SJCRH30 (cell line): Measurements from ENCODE around the gene CCDC54. TPM values are rescaled to one million over a fixed set of nuclear protein-coding genes. Genes with fewer than 3 reads are reported as not detected.
"Not testable (repeated sequence)": the region's sequence is repeated elsewhere in the genome, so short reads cannot be mapped to it uniquely, and the experiment has no call there.

ENCODE experiments used
- DNase-seq, 2 experiments: peaks; one replicate each; pipeline ENCODE4 v3.0.0-alpha.2; 2015 to 2020
- H3K27ac ChIP-seq: fragments of 250-450 bp; sonication (Bioruptor Pico); 2 replicates; pipeline ENCODE4 v1.5.1; 2020; ENCODE audit warnings: mild to moderate bottlenecking, moderate library complexity
- H3K27me3 ChIP-seq: fragments of 250-450 bp; sonication (Bioruptor Pico); 2 replicates; pipeline ENCODE4 v1.5.1; 2020; ENCODE audit warnings: mild to moderate bottlenecking, moderate library complexity
- H3K36me3 ChIP-seq: fragments of 250-450 bp; sonication (Bioruptor Pico); 2 replicates; pipeline ENCODE4 v1.5.1; 2020; ENCODE audit warnings: mild to moderate bottlenecking, moderate library complexity
- H3K4me1 ChIP-seq: fragments of 250-450 bp; sonication (Bioruptor Pico); 2 replicates; pipeline ENCODE4 v1.5.1; 2020; ENCODE audit warnings: mild to moderate bottlenecking, moderate library complexity
- H3K4me3 ChIP-seq: fragments of 250-450 bp; sonication (Bioruptor Pico); 2 replicates; pipeline ENCODE4 v1.5.1; 2020; ENCODE audit warnings: mild to moderate bottlenecking, moderate library complexity
- H3K9me3 ChIP-seq: fragments of 250-450 bp; sonication (Bioruptor Pico); replicated peaks from 2 replicates; pipeline ENCODE4 v1.5.1; 2020; ENCODE audit warnings: mild to moderate bottlenecking, moderate library complexity
- total RNA-seq: library from RNA; depleted of rRNA; stranded (reverse); fragments of >200 nt; shearing (Covaris generic); gene quantifications from 2 replicates; pipeline ENCODE4 v1.2.3, GENCODE V29; 2014; rRNA removed

CCDC54 gene
- total RNA-seq, result not detected in 2 replicates

DNA sequence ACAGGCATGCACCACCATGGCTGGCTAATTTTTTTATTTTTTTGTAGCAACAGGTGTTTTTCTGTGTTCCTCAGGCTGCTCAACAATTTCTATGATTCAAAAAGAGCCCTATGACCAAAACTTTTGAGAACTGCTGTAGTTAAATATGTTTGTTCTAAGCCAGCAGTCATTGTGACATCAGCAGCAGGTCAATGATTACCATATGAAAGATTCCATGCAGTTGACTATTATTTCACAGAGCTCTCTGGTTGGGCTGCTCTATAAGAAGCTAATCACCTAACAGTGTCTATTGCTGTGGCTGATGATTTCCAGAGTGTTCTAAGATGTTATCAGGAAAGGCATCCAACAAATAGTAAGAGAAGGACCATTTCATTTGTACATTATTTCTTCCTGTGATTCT is at the start of gene CCDC54:
TSS of gene CCDC54 (plus strand) at position 289 of the 400 bp plus-strand sequence. CDS start 149 bp downstream, outside the sequence.
- no peaks in the 10 kb centered on the region for H3K9me3 ChIP-seq
- no peaks in the 10 kb centered on the region for H3K4me1 ChIP-seq
- no peak within 1 kb of the TSS for H3K27ac ChIP-seq
- DNase-seq, result no peak
- no peaks in the 10 kb centered on the region for H3K27me3 ChIP-seq
- H3K4me3 ChIP-seq, result no peak within 1 kb of the TSS
- H3K36me3 ChIP-seq, result no peaks in the 10 kb centered on the region

DNA sequence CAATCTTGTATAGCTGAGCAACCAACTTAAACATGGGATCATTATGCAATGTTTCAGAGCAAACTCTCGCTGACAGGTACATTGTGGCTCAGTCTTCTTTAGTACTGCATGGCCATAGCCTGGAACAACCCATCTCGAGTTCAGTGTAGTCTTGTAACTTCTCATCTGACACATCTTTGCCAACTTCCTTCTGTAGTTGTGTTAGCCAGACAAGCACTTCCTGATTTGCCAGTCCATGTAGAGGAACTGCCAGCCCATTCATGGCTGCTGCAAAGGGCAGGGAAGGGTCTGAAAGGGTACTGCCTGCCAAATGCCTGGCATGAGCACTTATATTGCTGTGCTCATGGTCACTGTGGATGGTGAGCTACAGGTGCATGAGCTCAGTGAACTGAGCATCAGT is 49.2 kb upstream of the CCDC54 start:
- Histone ChIP-seq H3K27me3 (no peaks in the 10 kb centered on the region), H3K36me3 (no peaks in the 10 kb centered on the region), H3K4me1 (no peaks in the 10 kb centered on the region), H3K27ac (no peak overlapping the region), H3K9me3 (no peaks in the 10 kb centered on the region), H3K4me3 (no peak overlapping the region)
- DNase-seq, result no peak

DNA sequence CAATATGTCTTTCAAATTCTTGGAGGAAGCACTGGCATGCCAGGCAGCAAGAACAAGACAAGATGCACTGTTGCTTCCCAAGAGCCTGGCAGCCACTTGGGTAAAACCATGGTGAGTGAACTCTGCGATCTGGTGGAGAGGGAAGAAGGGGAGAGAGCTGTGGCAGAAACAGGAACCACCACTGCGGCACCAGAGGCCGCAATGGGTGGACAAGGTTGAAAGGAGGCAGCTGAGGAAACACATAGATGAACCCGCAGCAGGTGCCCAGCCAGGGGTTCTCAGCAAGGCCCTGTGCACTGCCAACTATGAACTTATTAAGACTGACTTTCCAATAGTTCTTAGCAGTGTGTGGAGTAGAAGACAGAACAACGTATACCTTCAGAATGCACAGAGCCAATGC is 48.2 kb upstream of the CCDC54 start:
- no peak overlapping the region for H3K27ac ChIP-seq
- H3K9me3 ChIP-seq, result no peaks in the 10 kb centered on the region
- H3K4me3 ChIP-seq, result no peak overlapping the region
- H3K27me3 ChIP-seq, result no peaks in the 10 kb centered on the region
- DNase-seq, result no peak
- no peaks in the 10 kb centered on the region for H3K36me3 ChIP-seq
- H3K4me1 ChIP-seq, result no peaks in the 10 kb centered on the region

DNA sequence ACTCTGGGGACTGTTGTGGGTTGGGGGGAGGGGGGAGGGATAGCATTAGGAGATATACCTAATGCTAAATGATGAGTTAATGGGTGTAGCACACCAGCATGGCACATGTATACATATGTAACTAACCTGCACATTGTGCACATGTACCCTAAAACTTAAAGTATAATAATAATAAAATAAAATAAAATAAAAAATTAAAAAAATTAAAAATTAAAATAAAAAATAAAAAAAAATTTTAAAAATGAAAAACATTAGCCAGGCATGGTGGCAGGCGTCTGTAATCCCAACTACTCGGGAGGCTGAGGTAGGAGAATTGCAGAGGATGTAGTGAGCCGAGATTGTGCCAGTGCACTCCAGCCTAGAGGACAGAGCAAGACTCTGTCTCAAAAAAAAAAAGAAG is 37.5 kb upstream of the CCDC54 start:
- H3K27me3 ChIP-seq, H3K4me3 ChIP-seq, DNase-seq, H3K27ac ChIP-seq, H3K4me1 ChIP-seq, H3K9me3 ChIP-seq, H3K36me3 ChIP-seq: not testable (repeated sequence)

DNA sequence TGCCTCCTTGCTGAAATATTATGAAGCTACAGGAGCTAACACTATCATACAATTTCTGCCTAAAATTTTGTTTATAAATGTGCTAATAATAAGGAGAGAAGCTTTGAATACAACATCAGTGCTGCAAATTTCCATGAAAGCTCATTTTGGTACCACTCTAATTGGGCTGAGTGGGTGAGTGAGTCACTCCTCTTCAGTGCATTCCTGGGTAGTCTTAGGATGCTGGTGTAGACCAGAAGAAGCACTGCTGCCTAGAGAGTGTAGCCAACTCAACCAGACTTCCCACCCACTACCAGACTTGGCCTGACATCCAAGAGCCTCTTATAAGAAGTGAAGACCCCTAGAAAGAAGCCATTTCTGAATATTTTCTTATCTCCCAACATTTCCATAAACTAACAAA is 32.5 kb upstream of the CCDC54 start:
- DNase-seq, result no peak
- Histone ChIP-seq H3K9me3 (no peaks in the 10 kb centered on the region), H3K27me3 (no peaks in the 10 kb centered on the region), H3K27ac (no peak overlapping the region), H3K36me3 (no peaks in the 10 kb centered on the region), H3K4me3 (no peak overlapping the region), H3K4me1 (no peaks in the 10 kb centered on the region)

DNA sequence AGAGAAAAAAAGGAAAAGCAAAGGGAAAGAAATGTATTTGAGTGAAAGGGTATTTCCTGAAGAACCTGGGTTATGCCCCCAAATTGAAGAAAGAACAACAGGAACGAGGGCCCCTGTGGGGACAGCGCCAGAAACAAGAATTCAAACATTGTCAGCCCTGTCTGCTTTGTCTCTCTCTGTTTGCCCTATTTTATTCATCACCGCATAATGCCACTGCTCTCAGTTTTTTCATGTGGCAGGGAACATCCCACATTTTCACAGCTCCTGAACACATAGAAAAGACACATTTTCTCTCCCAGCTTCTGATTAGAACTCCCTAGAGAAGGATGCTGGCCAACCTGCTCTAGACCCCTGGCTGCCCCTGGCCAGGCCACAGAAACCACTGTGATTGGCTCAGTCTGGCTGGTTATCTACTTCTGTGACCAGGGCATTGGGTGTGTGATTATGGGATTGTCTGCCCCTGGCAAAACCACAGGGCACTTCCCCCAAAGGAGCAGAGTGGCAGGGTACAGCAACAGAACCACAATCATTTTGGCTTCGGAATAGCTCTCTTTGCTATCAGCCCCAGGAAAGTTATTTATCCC is 31.3 kb upstream of the CCDC54 start:
- Histone ChIP-seq H3K4me1 (no peaks in the 10 kb centered on the region), H3K36me3 (no peaks in the 10 kb centered on the region), H3K9me3 (no peaks in the 10 kb centered on the region), H3K4me3 (no peak overlapping the region), H3K27ac (no peak overlapping the region), H3K27me3 (no peaks in the 10 kb centered on the region)
- DNase-seq, result no peak

DNA sequence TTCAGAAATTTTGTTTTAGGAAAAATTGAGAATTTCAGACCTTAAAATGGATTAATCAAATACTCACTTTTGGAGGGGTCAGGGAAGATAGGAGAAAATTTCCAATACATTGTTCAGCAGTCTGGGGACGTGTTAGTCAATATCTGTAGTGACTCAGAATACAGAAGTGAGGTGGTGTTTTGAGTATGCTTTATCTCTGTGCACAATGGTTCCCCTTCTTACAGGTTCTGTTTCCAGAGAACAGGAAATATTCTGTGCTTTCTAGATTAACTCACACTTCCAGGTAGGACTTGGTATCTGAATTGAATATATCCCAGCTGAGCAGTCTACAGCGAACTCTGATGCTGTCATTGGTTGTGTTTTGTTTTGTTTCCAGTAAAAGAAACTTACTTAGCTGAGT is 30.7 kb upstream of the CCDC54 start:
- H3K27ac ChIP-seq, result no peak overlapping the region
- DNase-seq, result no peak
- no peaks in the 10 kb centered on the region for H3K27me3 ChIP-seq
- no peaks in the 10 kb centered on the region for H3K9me3 ChIP-seq
- H3K4me3 ChIP-seq, result no peak overlapping the region
- H3K36me3 ChIP-seq, result no peaks in the 10 kb centered on the region
- no peaks in the 10 kb centered on the region for H3K4me1 ChIP-seq

DNA sequence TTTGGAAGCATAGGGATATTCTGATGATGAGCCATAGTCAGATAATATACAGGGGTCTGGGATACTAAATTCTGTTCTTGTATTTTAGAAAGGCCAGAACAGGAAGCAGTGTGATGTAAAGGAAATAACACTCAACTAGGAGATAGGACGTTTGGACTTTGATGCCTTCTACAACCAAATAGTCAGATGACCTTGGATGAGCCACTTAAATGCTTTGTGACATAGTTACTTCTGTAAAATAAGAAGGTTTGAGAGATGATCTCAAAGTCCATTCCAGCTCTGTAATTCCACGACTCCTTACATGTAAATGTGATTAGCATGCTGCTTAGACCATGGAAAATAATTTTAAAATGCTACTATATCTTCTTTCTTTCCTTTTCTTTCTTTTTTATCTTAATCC is 29.5 kb upstream of the CCDC54 start:
- no peaks in the 10 kb centered on the region for H3K9me3 ChIP-seq
- H3K27ac ChIP-seq, result no peak overlapping the region
- no peaks in the 10 kb centered on the region for H3K36me3 ChIP-seq
- H3K4me3 ChIP-seq, result no peak overlapping the region
- DNase-seq, result no peak
- H3K4me1 ChIP-seq, result no peaks in the 10 kb centered on the region
- no peaks in the 10 kb centered on the region for H3K27me3 ChIP-seq

DNA sequence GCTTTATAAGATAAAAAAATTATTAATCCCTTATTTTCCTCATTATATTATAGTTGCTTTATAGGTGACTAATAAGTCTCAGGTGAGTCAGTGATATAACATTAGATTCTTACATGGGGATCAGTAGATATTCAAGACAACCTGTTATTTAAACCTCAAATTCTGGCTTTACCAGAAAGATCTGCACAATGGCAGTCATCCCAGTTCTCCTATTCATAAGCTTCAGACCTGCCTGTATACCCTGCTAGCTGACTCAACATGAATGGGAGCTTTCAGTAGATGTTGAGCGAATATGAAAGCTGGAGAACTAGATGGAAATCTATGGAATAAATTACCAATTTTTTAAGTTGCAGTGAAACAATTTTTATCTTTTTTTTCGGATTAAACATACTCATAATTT is 20.5 kb upstream of the CCDC54 start:
- no peak overlapping the region for H3K4me3 ChIP-seq
- no peaks in the 10 kb centered on the region for H3K4me1 ChIP-seq
- no peaks in the 10 kb centered on the region for H3K36me3 ChIP-seq
- no peaks in the 10 kb centered on the region; the same call in 1 of the 2 replicates for H3K9me3 ChIP-seq
- no peaks in the 10 kb centered on the region for H3K27me3 ChIP-seq
- DNase-seq, result no peak
- H3K27ac ChIP-seq, result no peak overlapping the region

DNA sequence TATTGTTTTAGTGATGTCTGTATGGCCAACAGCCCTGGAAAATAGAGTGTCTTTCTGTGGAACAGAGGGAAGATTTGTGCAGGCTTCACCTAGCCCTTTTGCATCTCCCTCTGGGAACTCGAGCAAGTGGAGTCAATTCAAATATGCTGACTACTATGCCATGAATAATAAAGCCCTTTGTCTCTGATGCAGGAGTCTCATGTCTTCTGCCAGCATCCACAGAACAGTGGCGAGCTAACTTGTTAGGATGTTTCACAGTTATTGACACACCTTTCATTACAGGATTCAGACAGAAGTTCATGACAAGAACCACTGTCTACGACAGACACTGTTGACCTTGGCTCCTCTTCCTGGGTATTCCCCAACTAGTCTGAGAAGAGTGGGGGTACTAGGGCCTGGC is 15.6 kb upstream of the CCDC54 start:
- Histone ChIP-seq H3K27me3 (no peaks in the 10 kb centered on the region), H3K4me1 (no peaks in the 10 kb centered on the region), H3K9me3 (no peaks in the 10 kb centered on the region), H3K36me3 (no peaks in the 10 kb centered on the region), H3K27ac (no peak overlapping the region), H3K4me3 (no peak overlapping the region)
- DNase-seq, result no peak

DNA sequence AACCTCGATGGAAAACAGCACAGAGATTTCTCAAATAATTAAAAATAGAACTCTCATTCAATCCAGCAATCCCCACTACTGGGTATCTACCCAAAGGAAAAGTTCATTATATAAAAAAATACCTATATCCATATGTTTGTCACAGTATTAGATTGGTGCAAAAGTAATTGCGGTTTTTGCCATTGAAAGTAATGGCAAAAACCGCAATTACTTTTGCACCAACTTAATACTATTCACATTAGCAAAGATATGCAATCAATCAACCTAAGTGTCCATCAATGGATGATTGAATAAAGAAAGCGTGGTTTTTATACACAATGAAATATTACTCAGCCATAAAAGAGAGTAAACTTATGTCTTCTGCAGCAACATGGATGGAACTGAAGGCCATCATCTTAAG is 12.2 kb upstream of the CCDC54 start:
- no peaks in the 10 kb centered on the region for H3K36me3 ChIP-seq
- H3K4me1 ChIP-seq, result no peaks in the 10 kb centered on the region
- no peak overlapping the region for H3K4me3 ChIP-seq
- H3K27me3 ChIP-seq, result no peaks in the 10 kb centered on the region
- no peak for DNase-seq
- no peak overlapping the region for H3K27ac ChIP-seq
- H3K9me3 ChIP-seq, result no peaks in the 10 kb centered on the region

DNA sequence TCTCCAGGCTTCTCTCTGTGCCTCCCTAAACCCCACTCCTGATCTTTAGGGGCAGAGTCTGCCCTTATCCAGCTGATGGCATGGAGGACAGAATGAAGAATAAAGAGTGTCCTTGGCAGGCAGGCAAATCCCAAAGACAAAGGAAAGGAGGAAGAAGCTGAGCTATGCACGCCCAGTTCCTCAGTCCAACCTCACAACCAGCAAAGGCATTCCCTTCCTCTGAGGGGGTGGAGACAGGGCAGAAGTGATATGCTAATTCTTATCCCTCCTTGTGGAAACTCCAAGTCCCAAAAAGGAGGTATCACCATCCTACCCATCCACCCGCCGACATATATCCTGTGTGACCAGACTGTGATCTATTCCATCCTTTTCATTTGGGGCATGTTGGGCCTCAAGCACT is 10.5 kb upstream of the CCDC54 start:
- Histone ChIP-seq H3K36me3 (no peaks in the 10 kb centered on the region), H3K9me3 (no peaks in the 10 kb centered on the region), H3K27ac (no peak overlapping the region), H3K27me3 (no peaks in the 10 kb centered on the region), H3K4me3 (no peak overlapping the region), H3K4me1 (no peaks in the 10 kb centered on the region)
- DNase-seq, result no peak

DNA sequence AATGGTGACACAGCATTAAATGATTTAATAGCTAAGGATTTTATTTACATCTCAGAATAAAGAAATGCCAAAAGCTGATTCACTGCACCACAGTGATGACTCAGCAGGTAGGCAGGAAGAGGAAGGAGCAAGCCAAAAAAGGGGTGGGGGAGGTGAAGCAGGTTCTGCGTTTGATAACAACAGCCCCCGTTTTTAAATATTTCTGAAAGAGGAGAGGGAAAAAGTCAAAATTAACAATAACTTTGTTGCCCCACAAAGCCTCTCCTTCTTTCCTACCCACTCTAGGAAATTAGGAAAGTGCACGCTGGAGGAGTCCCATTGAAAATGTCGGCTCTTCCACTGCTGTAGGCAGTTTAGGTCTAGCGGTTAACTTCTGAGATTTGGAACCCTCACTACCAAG is 9.9 kb upstream of the CCDC54 start:
- Histone ChIP-seq H3K4me1 (no peaks in the 10 kb centered on the region), H3K9me3 (no peaks in the 10 kb centered on the region), H3K27ac (no peak overlapping the region), H3K4me3 (no peak overlapping the region), H3K27me3 (no peaks in the 10 kb centered on the region), H3K36me3 (no peaks in the 10 kb centered on the region)
- no peak for DNase-seq

DNA sequence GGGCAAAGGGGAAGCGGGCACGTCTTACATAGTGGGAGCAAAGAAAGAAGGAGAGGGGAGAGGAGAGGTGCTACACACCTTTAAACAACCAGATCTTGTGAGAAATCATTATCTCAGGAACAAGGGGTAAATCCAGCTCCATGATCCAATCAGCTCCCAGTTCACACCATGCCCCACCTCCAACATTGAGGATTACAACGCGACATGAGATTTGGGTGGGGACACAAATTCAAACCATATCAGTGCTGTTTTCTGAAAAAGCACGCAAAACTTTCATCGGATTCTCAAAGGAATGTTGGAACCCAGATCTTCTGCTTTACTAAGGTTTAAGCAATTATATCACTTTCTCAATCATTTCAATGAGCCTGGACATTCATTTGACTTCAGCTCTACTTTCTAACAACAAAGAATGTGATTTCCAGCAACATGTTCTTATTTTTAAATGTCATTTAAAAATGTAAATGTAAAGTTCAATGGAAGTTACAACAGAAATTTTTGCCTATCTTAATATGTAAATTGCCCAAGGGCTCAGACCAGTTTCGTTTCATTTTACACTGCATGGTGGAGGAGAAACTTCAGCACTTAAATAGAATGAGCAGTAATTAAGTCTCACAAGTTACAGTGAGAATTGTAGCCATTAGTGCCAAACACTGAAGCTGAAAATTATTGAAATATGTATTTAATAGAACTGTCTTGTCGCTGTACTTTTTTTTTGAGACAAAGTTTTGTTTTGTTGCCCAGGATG is 8.4 kb upstream of the CCDC54 start:
- Histone ChIP-seq H3K4me3 (no peak overlapping the region), H3K9me3 (no peaks in the 10 kb centered on the region), H3K27ac (no peak overlapping the region), H3K4me1 (no peaks in the 10 kb centered on the region), H3K36me3 (no peaks in the 10 kb centered on the region), H3K27me3 (no peaks in the 10 kb centered on the region)
- DNase-seq, result no peak

DNA sequence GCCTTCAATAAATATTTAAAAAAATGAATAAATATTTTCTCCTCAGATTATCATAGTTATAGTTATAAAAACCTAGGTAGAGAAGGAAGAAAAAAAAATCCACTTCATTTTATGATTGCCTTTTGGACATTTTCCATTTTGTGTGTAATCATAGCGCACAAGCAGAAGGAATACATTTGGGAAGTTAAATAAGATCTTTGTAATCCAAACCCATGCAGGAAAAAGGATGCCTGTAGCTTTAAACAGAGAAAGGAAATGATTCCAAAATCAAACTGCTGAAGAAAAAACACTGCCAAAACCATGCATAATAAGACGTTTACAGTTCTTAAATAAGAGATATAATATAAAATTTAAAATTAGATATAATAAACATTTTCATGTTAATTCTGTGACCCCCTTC is 7.4 kb upstream of the CCDC54 start:
- Histone ChIP-seq H3K4me3 (no peak overlapping the region), H3K27ac (no peak overlapping the region), H3K4me1 (no peaks in the 10 kb centered on the region), H3K9me3 (no peaks in the 10 kb centered on the region), H3K36me3 (no peaks in the 10 kb centered on the region), H3K27me3 (no peaks in the 10 kb centered on the region)
- no peak for DNase-seq

DNA sequence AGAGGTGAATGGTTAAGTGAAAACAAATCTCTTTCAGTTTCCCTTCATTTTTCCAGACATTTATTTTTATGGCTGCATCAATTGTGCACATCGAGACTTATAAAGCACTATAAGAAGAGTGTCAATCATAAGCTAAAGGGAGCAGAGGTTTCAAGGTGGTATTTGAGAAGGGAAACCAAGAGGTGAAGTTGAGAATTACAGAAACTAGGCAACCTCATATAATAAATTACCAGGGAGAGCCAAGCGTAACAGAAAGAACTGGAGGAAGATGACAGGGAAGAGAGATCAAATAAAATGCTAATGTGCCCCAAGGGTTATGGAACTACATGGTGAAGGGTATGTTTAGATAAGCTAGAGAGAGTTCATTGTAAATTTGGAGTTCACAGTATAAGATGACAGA is 6.3 kb upstream of the CCDC54 start:
- no peaks in the 10 kb centered on the region for H3K27me3 ChIP-seq
- no peak for DNase-seq
- H3K27ac ChIP-seq, result no peak overlapping the region
- H3K9me3 ChIP-seq, result no peaks in the 10 kb centered on the region
- no peaks in the 10 kb centered on the region for H3K36me3 ChIP-seq
- H3K4me3 ChIP-seq, result no peak overlapping the region
- H3K4me1 ChIP-seq, result no peaks in the 10 kb centered on the region
